AG20443 (cell line): Measurements from ENCODE around the gene SLCO4A1.

Source experiments
- DNase-seq: peaks from one replicate; pipeline ENCODE4 v3.0.0; 2012; ENCODE audit warnings: low spot score, mixed read lengths

The SLCO4A1 gene

GRCh38 chr20:62701161-62702012, 59.1 kb downstream of the SLCO4A1 start:
- DNase-seq, result no peak

- DNase-seq, result no peak
Measured at GRCh38 chr20:62702013-62702300, 59.7 kb downstream of the SLCO4A1 start.

- peak; percentile 91 for DNase-seq
Measured at GRCh38 chr20:62702895-62703852, 60.9 kb downstream of the SLCO4A1 start.

GRCh38 chr20:62703853-62704228, 61.5 kb downstream of the SLCO4A1 start:
- DNase-seq, result no peak

GRCh38 chr20:62704341-62704948, 62.1 kb downstream of the SLCO4A1 start:
- peak; percentile 90 for DNase-seq

- no peak for DNase-seq
Measured at GRCh38 chr20:62705627-62706026, 63.3 kb downstream of the SLCO4A1 start.

GRCh38 chr20:62706344-62706743, 64.0 kb downstream of the SLCO4A1 start:
- DNase-seq, result no peak

GRCh38 chr20:62706857-62707256, 64.6 kb downstream of the SLCO4A1 start:
- DNase-seq, result no peak

- no peak for DNase-seq
Measured at GRCh38 chr20:62707276-62707920, 65.1 kb downstream of the SLCO4A1 start.

- no peak for DNase-seq
Measured at GRCh38 chr20:62707921-62708521, 65.7 kb downstream of the SLCO4A1 start.

- DNase-seq, result no peak
Measured at GRCh38 chr20:62708591-62709536, 66.6 kb downstream of the SLCO4A1 start, which contains the start of gene NTSR1. Gene NTSR1, plus strand, starts transcription at chr20:62708836. Its CDS starts 372 bp downstream, at chr20:62709208.

GRCh38 chr20:62709537-62709905, 67.2 kb downstream of the SLCO4A1 start:
- no peak for DNase-seq

GRCh38 chr20:62710221-62710885, 68.0 kb downstream of the SLCO4A1 start:
- no peak for DNase-seq

- no peak for DNase-seq
Measured at GRCh38 chr20:62710886-62711702, 68.8 kb downstream of the SLCO4A1 start.

GRCh38 chr20:62711703-62712101, 69.4 kb downstream of the SLCO4A1 start:
- no peak for DNase-seq

- DNase-seq, result no peak
Measured at GRCh38 chr20:62712606-62713005, 70.3 kb downstream of the SLCO4A1 start.

- no peak for DNase-seq
Measured at GRCh38 chr20:62714006-62714405, 71.7 kb downstream of the SLCO4A1 start.

GRCh38 chr20:62714799-62715198, 72.5 kb downstream of the SLCO4A1 start:
- no peak for DNase-seq

- no peak for DNase-seq
Measured at GRCh38 chr20:62715201-62715600, 72.9 kb downstream of the SLCO4A1 start.
